Panc1 (cell line): ENCODE results near the gene DTX2. TPM values are rescaled to one million over a fixed set of nuclear protein-coding genes. Genes with fewer than 3 reads are reported as not detected.
"Not testable (repeated sequence)": the region's sequence is repeated elsewhere in the genome, so short reads cannot be mapped to it uniquely, and the experiment has no call there.

Experiments
- ATAC-seq: fragments of 200-7000 bp; cut with Tn5 transposase; 2 replicates; pipeline ENCODE4 v1.9.1; 2020; ENCODE audit warnings: mild to moderate bottlenecking, moderate library complexity
- BruUV-seq: library from RNA; stranded (reverse); fragments of 400-500 nt; replicated peaks from 2 replicates; lab custom pipeline; 2021; lab: Mats Ljungman, UMichigan
- CTCF ChIA-PET: fragments of 300-600 bp; sonication (Branson Sonifier 250); formaldehyde crosslinking; loops from one replicate; lab custom pipeline; 2022; ENCODE audit warnings: antibody characterized with exemption; lab: Charles Lee
- POLR2A ChIA-PET: fragments of 300-600 bp; sonication (Branson Sonifier 250); formaldehyde crosslinking; loops from one replicate; lab custom pipeline; 2022; ENCODE audit warnings: antibody characterized with exemption; lab: Charles Lee
- DNase-seq: peaks from one replicate; pipeline ENCODE4 v3.0.0-alpha.2; 2010; ENCODE audit warnings: low read depth, low spot score
- H3K27ac ChIP-seq: 2 replicates; pipeline ENCODE4 v1.5.1; 2011; ENCODE audit warnings: mild to moderate bottlenecking, low read length, inconsistent platforms
- H3K27me3 ChIP-seq: fragments of 200-500 bp; sonication (Bioruptor generic); 2 replicates; pipeline ENCODE4 v1.6.0; 2014; ENCODE audit warnings: low read length, inconsistent platforms; ENCODE audit not compliant: control insufficient read depth, insufficient read depth
- H3K36me3 ChIP-seq: fragments of 200-500 bp; sonication (Bioruptor generic); 2 replicates; pipeline ENCODE4 v1.5.1; 2014; ENCODE audit warnings: inconsistent platforms, mild to moderate bottlenecking, low read length, moderate library complexity; ENCODE audit not compliant: control insufficient read depth, insufficient read depth
- H3K4me1 ChIP-seq: 2 replicates; pipeline ENCODE4 v1.5.1; 2011; ENCODE audit warnings: inconsistent platforms, mild to moderate bottlenecking, low read length, moderate library complexity; ENCODE audit not compliant: control insufficient read depth, insufficient read depth
- H3K4me3 ChIP-seq, 2 experiments: 2 replicates each; pipeline ENCODE4 v1.5.1; 2011 to 2012; ENCODE audit warnings: low read depth in 2 of 2, low read length in 2 of 2, mild to moderate bottlenecking in 2 of 2, inconsistent platforms in 1 of 2, moderate library complexity in 1 of 2
- H3K9me3 ChIP-seq: fragments of 200-500 bp; sonication (Bioruptor generic); 2 replicates; pipeline ENCODE4 v1.5.1; 2014; ENCODE audit warnings: low read depth, mild to moderate bottlenecking, inconsistent platforms, low read length, moderate library complexity; ENCODE audit not compliant: control insufficient read depth, insufficient read depth
- CTCF ChIP-seq: fragments of 450-650 bp; IDR thresholded peaks from 2 replicates; pipeline ENCODE4 v1.5.1; 2017; ENCODE audit warnings: mild to moderate bottlenecking
- POLR2AphosphoS5 ChIP-seq: IDR thresholded peaks from 2 replicates; pipeline ENCODE4 v1.6.1; 2012; ENCODE audit warnings: mild to moderate bottlenecking, low read depth, low read length, moderate library complexity
- REST ChIP-seq, 2 experiments: IDR thresholded peaks; 2 replicates each; pipeline ENCODE4 v1.6.1; 2011 to 2012; ENCODE audit warnings: low read depth in 2 of 2, control low read depth in 1 of 2, low read length in 1 of 2, mild to moderate bottlenecking in 1 of 2, moderate library complexity in 1 of 2; ENCODE audit not compliant: insufficient read depth in 1 of 2
- SIN3A ChIP-seq: IDR thresholded peaks from 2 replicates; pipeline ENCODE4 v1.6.1; 2012; ENCODE audit warnings: low read depth, mild to moderate bottlenecking, low read length, moderate library complexity, borderline replicate concordance; ENCODE audit not compliant: insufficient read depth
- TCF7L2 ChIP-seq: IDR thresholded peaks from 2 replicates; pipeline ENCODE4 v1.6.1; 2011; ENCODE audit warnings: mild to moderate bottlenecking, low read depth, low read length, inconsistent platforms
- in situ Hi-C: cut with HindIII; loops from 2 replicates; pipeline ENCODE4 v1.10.0; 2016; ENCODE audit warnings: low sequenced_read_pairs, low pct_unique_long_range_greater_than_20kb
- intact Hi-C: fragments of 100-400 bp; cut with micrococcal nuclease; formaldehyde crosslinking; loops from one replicate; pipeline ENCODE4 v1.10.0; 2022; ENCODE audit not compliant: unreplicated experiment
- total RNA-seq: library from RNA; stranded (reverse); gene quantifications from one replicate; pipeline ENCODE4 v1.2.1, GENCODE V29; 2021; ENCODE audit not compliant: unreplicated experiment

Gene DTX2
- total RNA-seq, 1 experiment from 2014 or later, result 27.4 TPM

- Histone ChIP-seq H3K4me3 (no peak overlapping the region), H3K9me3 (no peaks in the 10 kb centered on the region), H3K4me1 (peaks cover 4% of the 10 kb centered on the region; the same call in 1 of the 2 replicates), H3K27ac (no peak overlapping the region), H3K27me3 (no peaks in the 10 kb centered on the region), H3K36me3 (no peaks in the 10 kb centered on the region)
- TF ChIP-seq POLR2AphosphoS5, result no peak
- no peak for TF ChIP-seq CTCF
- no peak for TF ChIP-seq SIN3A
- ATAC-seq (no peak), DNase-seq (no peak)
- CTCF ChIA-PET, result no interaction called here
- intact Hi-C loops, result no loop called here
- POLR2A ChIA-PET, result interaction anchor here (0.9 kb wide), 1 partner anchor 19 kb away, joined by 3 read pairs; no protein-coding TSS in a partner anchor
- no TSS peak for BruUV-seq
- in situ Hi-C loops, result no loop called here
These were observed 36.4 kb upstream of the DTX2 start for GRCh38 chr7:76425156-76425555.

- intact Hi-C loops, in situ Hi-C loops, H3K4me1 ChIP-seq, H3K27me3 ChIP-seq, CTCF ChIA-PET, H3K27ac ChIP-seq, H3K9me3 ChIP-seq, H3K36me3 ChIP-seq, ATAC-seq, POLR2A ChIA-PET, BruUV-seq, DNase-seq, H3K4me3 ChIP-seq: not testable (repeated sequence)
These were observed 36.0 kb upstream of the DTX2 start for GRCh38 chr7:76425558-76425957.

- in situ Hi-C loops (no loop called here), intact Hi-C loops (no loop called here)
- CTCF ChIA-PET, result no interaction called here
- H3K27me3 ChIP-seq, result no peaks in the 10 kb centered on the region
- ATAC-seq, result 0 out of 2 replicates have a peak, but pooled peaks have one; percentile 30
- H3K27ac ChIP-seq, result no peak overlapping the region
- no peak for DNase-seq
- TF ChIP-seq SIN3A (no peak), REST (IDR thresholded peaks at IDR 0.05; ENCODE audit: insufficient read depth in 1 of 2, low read depth in 2 of 2, low read length in 1 of 2) (no peak), POLR2AphosphoS5 (no peak), TCF7L2 (no peak), CTCF (no peak)
- no peak overlapping the region for H3K4me3 ChIP-seq
- H3K36me3 ChIP-seq, result no peaks in the 10 kb centered on the region
- no peaks in the 10 kb centered on the region for H3K9me3 ChIP-seq
- peaks cover 4% of the 10 kb centered on the region; the same call in 1 of the 2 replicates for H3K4me1 ChIP-seq
- BruUV-seq, result no TSS peak
- POLR2A ChIA-PET, result interaction anchor here (0.7 kb wide), 1 partner anchor 928 kb away, joined by 3 read pairs; no protein-coding TSS in a partner anchor
These were observed 35.3 kb upstream of the DTX2 start for GRCh38 chr7:76426246-76426645.
